HepG2 (cell line): Measurements from ENCODE around the gene TFEB. TPM values are rescaled to one million over a fixed set of nuclear protein-coding genes. Genes with fewer than 3 reads are reported as not detected.

Experiments
- ATAC-seq: fragments of 200-7000 bp; cut with Tn5 transposase; 3 replicates; pipeline ENCODE4 v1.9.1; 2020; ENCODE audit warnings: mild to moderate bottlenecking, moderate library complexity
- BruUV-seq: library from RNA; stranded (reverse); fragments of 400-500 nt; replicated peaks from 2 replicates; lab custom pipeline; 2021; lab: Mats Ljungman, UMichigan
- CTCF ChIA-PET: fragments of 300-600 bp; formaldehyde crosslinking; extraction: SDS; loops from one replicate; lab custom pipeline; 2021; ENCODE audit warnings: low total read pairs, inconsistent platforms, low intra/inter-chr PET ratio; lab: Yijun Ruan, JAX
- POLR2A ChIA-PET: fragments of 350-600 bp; sonication (Branson Sonifier 250); formaldehyde crosslinking; loops from one replicate; lab custom pipeline; 2020; ENCODE audit warnings: antibody characterized with exemption, inconsistent platforms; lab: Yijun Ruan, JAX
- DNase-seq: peaks from one replicate; pipeline ENCODE4 v3.0.0-alpha.2; 2015; ENCODE audit warnings: low spot score
- FAIRE-seq: peaks from 3 replicates; lab custom pipeline; 2011; peaks lifted over from hg19 to GRCh38; lab: Jason Lieb, UNC
- H2AFZ ChIP-seq: one replicate; pipeline ENCODE4 v1.6.1; 2011; ENCODE audit warnings: low read length, inconsistent platforms
- H3K27ac ChIP-seq: fragments of 300-600 bp; 3 replicates; pipeline ENCODE4 v1.8.0; 2011; ENCODE audit warnings: mixed run types, mild to moderate bottlenecking, mixed read lengths, low read length, inconsistent platforms; ENCODE audit not compliant: insufficient read depth; ENCODE audit errors: extremely low read length
- H3K27me3 ChIP-seq, 2 experiments: fragments of 200-600 bp in 1 of 2; 2 replicates in 1 of 2; 3 replicates in 1 of 2; pipeline versions ENCODE4 v1.6.0 to v1.8.0; 2011; ENCODE audit warnings: low read length in 2 of 2, mild to moderate bottlenecking in 2 of 2, moderate library complexity in 2 of 2, inconsistent platforms in 1 of 2; ENCODE audit not compliant: insufficient read depth in 2 of 2, control insufficient read depth in 1 of 2
- H3K36me3 ChIP-seq, 2 experiments: fragments of 200-600 bp in 1 of 2; replicated peaks in 1 of 2; 2 replicates in 1 of 2; 3 replicates in 1 of 2; pipeline versions ENCODE4 v1.5.1 to v1.8.0; 2011; ENCODE audit warnings: low read length in 2 of 2, inconsistent platforms in 1 of 2; ENCODE audit not compliant: insufficient read depth in 2 of 2, control insufficient read depth in 1 of 2
- H3K4me1 ChIP-seq: 2 replicates; pipeline ENCODE4 v1.5.1; 2012; ENCODE audit warnings: low read length, inconsistent platforms; ENCODE audit not compliant: insufficient read depth
- H3K4me2 ChIP-seq: 2 replicates; pipeline ENCODE4 v1.6.0; 2011; ENCODE audit warnings: low read depth, low read length, inconsistent platforms
- H3K4me3 ChIP-seq, 3 experiments: fragments of 200-600 bp in 1 of 3; sonication (generic), shearing (Covaris generic) in 1 of 3; replicated peaks in 1 of 3; 2 replicates each; pipeline ENCODE4 v1.5.1; 2011 to 2016; ENCODE audit warnings: low read length in 3 of 3, inconsistent platforms in 2 of 3, low read depth in 2 of 3, mild to moderate bottlenecking in 2 of 3, control low read depth in 1 of 3, mixed read lengths in 1 of 3; ENCODE audit not compliant: insufficient read depth in 1 of 3
- H3K79me2 ChIP-seq: one replicate; pipeline ENCODE4 v1.6.1; 2011; ENCODE audit warnings: low read length, inconsistent platforms; ENCODE audit not compliant: insufficient read depth
- H3K9ac ChIP-seq: 2 replicates; pipeline ENCODE4 v1.6.0; 2011; ENCODE audit warnings: mild to moderate bottlenecking, low read depth, low read length, inconsistent platforms; ENCODE audit not compliant: insufficient read depth
- H3K9me3 ChIP-seq: 2 replicates; pipeline ENCODE4 v1.5.1; 2012; ENCODE audit warnings: mild to moderate bottlenecking, low read length
- H4K20me1 ChIP-seq: 2 replicates; pipeline ENCODE4 v1.6.0; 2011; ENCODE audit warnings: inconsistent platforms, mild to moderate bottlenecking, low read length, moderate library complexity; ENCODE audit not compliant: insufficient read depth
- BATF2 ChIP-seq: sonication (generic); formaldehyde crosslinking; IDR thresholded peaks from 2 replicates; pipeline ENCODE4 v1.8.0; 2022; ENCODE audit warnings: mild to moderate bottlenecking, missing genetic modification reagents, moderate library complexity
- BRD4 ChIP-seq: sonication (generic); formaldehyde crosslinking; IDR thresholded peaks from 2 replicates; pipeline ENCODE4 v1.4.0; 2020; ENCODE audit warnings: missing genetic modification reagents
- DZIP1 ChIP-seq: sonication (generic); formaldehyde crosslinking; IDR thresholded peaks from 2 replicates; pipeline ENCODE4 v1.5.0; 2020; ENCODE audit warnings: mild to moderate bottlenecking, missing genetic modification reagents
- FOXA1 ChIP-seq, 2 experiments: fragments of 450-650 bp in 1 of 2; sonication (generic) in 1 of 2; formaldehyde crosslinking in 1 of 2; IDR thresholded peaks; 2 replicates each; pipeline versions ENCODE4 v1.4.0 to v1.6.1; 2016 to 2020; ENCODE audit warnings: missing genetic modification reagents in 1 of 2
- FOXJ3 ChIP-seq: sonication (generic); formaldehyde crosslinking; IDR thresholded peaks from 2 replicates; pipeline ENCODE4 v1.4.0; 2020; ENCODE audit warnings: missing genetic modification reagents, mild to moderate bottlenecking, borderline replicate concordance
- PTBP1 ChIP-seq: fragments of 200-400 bp; formaldehyde crosslinking; IDR thresholded peaks from 2 replicates; pipeline ENCODE4 v1.6.1; 2018; ENCODE audit warnings: low read length, low read depth; ENCODE audit not compliant: poor library complexity, severe bottlenecking
- TBX2 ChIP-seq: sonication (generic); formaldehyde crosslinking; IDR thresholded peaks from 2 replicates; pipeline ENCODE4 v1.5.0; 2020; ENCODE audit warnings: missing genetic modification reagents, mild to moderate bottlenecking, borderline replicate concordance
- USF2 ChIP-seq, 2 experiments: sonication (generic) in 1 of 2; formaldehyde crosslinking in 1 of 2; IDR thresholded peaks; 2 replicates each; pipeline versions ENCODE4 v1.5.1 to v1.6.1; 2011 to 2020; ENCODE audit warnings: borderline replicate concordance in 1 of 2, low read depth in 1 of 2, low read length in 1 of 2, mild to moderate bottlenecking in 1 of 2, missing genetic modification reagents in 1 of 2, moderate library complexity in 1 of 2
- ZFP62 ChIP-seq: sonication (generic); formaldehyde crosslinking; IDR thresholded peaks from 2 replicates; pipeline ENCODE4 v1.4.0; 2020; ENCODE audit warnings: missing genetic modification reagents
- ZNF33A ChIP-seq: sonication (generic); formaldehyde crosslinking; IDR thresholded peaks from 2 replicates; pipeline ENCODE4 v1.5.1; 2020; ENCODE audit warnings: missing genetic modification reagents, mild to moderate bottlenecking, moderate library complexity, borderline replicate concordance
- ZNF687 ChIP-seq: sonication (generic); formaldehyde crosslinking; IDR thresholded peaks from 2 replicates; pipeline ENCODE4 v1.5.1; 2020; ENCODE audit warnings: mild to moderate bottlenecking, missing genetic modification reagents, moderate library complexity
- WGBS: methylation state at CpG from one replicate; pipeline ENCODE4 v1.1.6; 2017; ENCODE audit warnings: low lambda C conversion rate; 5-methylcytosine and 5-hydroxymethylcytosine counted together
- in situ Hi-C: cut with HindIII; loops from 2 replicates; pipeline ENCODE4 v1.10.0; 2017; ENCODE audit warnings: low pct_unique_long_range_greater_than_20kb; ENCODE audit not compliant: extremely low pct_ligation_motif_present
- intact Hi-C: fragments of 100-400 bp; cut with micrococcal nuclease; formaldehyde crosslinking; loops from one replicate; pipeline ENCODE4 v1.10.0; 2022; ENCODE audit not compliant: unreplicated experiment
- polyA plus RNA-seq, 8 experiments: library from polyadenylated mRNA; depleted of rRNA in 3 of 8; stranded (reverse) in 7 of 8; unstranded in 1 of 8; fragments of >200 nt; fragmentation: Illumina TruSeq in 4 of 8; extraction: Trizol in 4 of 8; gene quantifications; 2 replicates each; pipeline versions ENCODE4 v1.2.1 to v1.2.3, GENCODE V29; 2011 to 2016; ENCODE audit warnings: low read depth in 4 of 8, missing spikeins in 1 of 8, mixed read lengths in 1 of 8; ENCODE audit not compliant: insufficient read depth in 1 of 8
- total RNA-seq, 5 experiments: library from RNA; depleted of rRNA; stranded (reverse); fragments of >200 nt; fragmentation: Illumina TruSeq; extraction: Trizol; gene quantifications; 2 replicates each; pipeline ENCODE4 v1.2.3, GENCODE V29; 2016; ENCODE audit warnings: low read depth in 1 of 5

Gene TFEB
- total and polyA plus RNA-seq, 2 of the 13 experiments (the other 11 are each of a cell fraction or from before 2014, with no cell fraction given), result 13.3 to 18.7 TPM

- peak; percentile 50; the same call in 1 of the 2 replicates for TF ChIP-seq DZIP1 (CRISPR knock-in tag)
- TF ChIP-seq TBX2 (CRISPR knock-in tag), result 0 out of 2 replicates have a peak, but pooled peaks have one; percentile 36
- TF ChIP-seq ZNF687 (CRISPR knock-in tag), result peak; percentile 32; the same call in 1 of the 2 replicates
Observed at GRCh38 chr6:41656002-41656691, 79.3 kb downstream of the TFEB start (continued).

- in situ Hi-C loops (no loop called here), intact Hi-C loops (no loop called here)
- Histone ChIP-seq H3K27me3 (peaks cover 2 to 57% of the 10 kb centered on the region in 2 experiments; a peak in 4 of 5 replicates), H2AFZ (no peak overlapping the region), H3K9ac (no peak overlapping the region), H3K27ac (no peak overlapping the region), H3K9me3 (no peaks in the 10 kb centered on the region), H4K20me1 (no peaks in the 10 kb centered on the region), H3K4me1 (peaks cover 31% of the 10 kb centered on the region), H3K36me3 (no peaks in the 10 kb centered on the region), H3K79me2 (no peaks in the 10 kb centered on the region), H3K4me2 (peak overlapping the region; percentile 54), H3K4me3 (peak overlapping the region in 1 of 3 experiments; percentile 43; a peak in 2 of 6 replicates)
- no TSS peak for BruUV-seq
- WGBS, result 44% methylated on average over 12 of the region's 12 CpGs
- ChIA-PET CTCF (no interaction called here), POLR2A (no interaction called here)
- ATAC-seq, result peak; percentile 4; the same call in 2 of the 3 replicates
- FAIRE-seq, result no peak
- no peak for DNase-seq
- no peak for TF ChIP-seq FOXJ3 (CRISPR knock-in tag)
- TF ChIP-seq BRD4 (CRISPR knock-in tag), result no peak
- no peak for TF ChIP-seq ZNF33A (CRISPR knock-in tag)
- TF ChIP-seq ZFP62, result no peak
- no peak for TF ChIP-seq BATF2
- TF ChIP-seq PTBP1, result no peak
- no peak for TF ChIP-seq FOXA1 (IDR thresholded peaks at IDR 0.05)
- TF ChIP-seq FOXA1 (CRISPR knock-in tag; IDR thresholded peaks at IDR 0.05), result no peak
- no peak for TF ChIP-seq USF2 (IDR thresholded peaks at IDR 0.05; ENCODE audit: low read depth, low read length)
- no peak for TF ChIP-seq USF2 (CRISPR knock-in tag; IDR thresholded peaks at IDR 0.05; ENCODE audit: borderline replicate concordance)
Observed at GRCh38 chr6:41655646-41656001, 79.8 kb downstream of the TFEB start.
